Common myeloid progenitor, CD34-positive (primary cell): ENCODE measurements around the gene ZNF883.
A peak's percentile ranks its signal among the peaks of the same experiment; 100 is the strongest.

ENCODE experiments used
- CTCF ChIA-PET: fragments of 350-600 bp; sonication (Branson Sonifier 250); formaldehyde crosslinking; loops from one replicate; lab custom pipeline; 2021; ENCODE audit warnings: antibody characterized with exemption; lab: Charles Lee
- POLR2A ChIA-PET: fragments of 350-600 bp; sonication (Branson Sonifier 250); formaldehyde crosslinking; loops from one replicate; lab custom pipeline; 2021; ENCODE audit warnings: antibody characterized with exemption; lab: Charles Lee
- DNase-seq, 3 donors: peaks; one replicate each; pipeline versions ENCODE4 v3.0.0 to v3.0.0-alpha.2; 2013
- H3K27ac ChIP-seq, 2 experiments: 1 replicate in 1 of 2; 2 replicates in 1 of 2; pipeline ENCODE4 v1.7.0; 2013; ENCODE audit warnings: inconsistent platforms in 2 of 2, low read length in 2 of 2, mild to moderate bottlenecking in 2 of 2, low read depth in 1 of 2, moderate library complexity in 1 of 2; ENCODE audit not compliant: severe bottlenecking in 2 of 2, insufficient read depth in 1 of 2, poor library complexity in 1 of 2
- H3K27me3 ChIP-seq, 5 experiments: replicated peaks in 2 of 5; 1 replicate in 3 of 5; 2 replicates in 2 of 5; pipeline versions ENCODE4 v1.6.1 to v1.7.0; 2013; ENCODE audit warnings: low read length in 4 of 5, mild to moderate bottlenecking in 2 of 5, moderate library complexity in 2 of 5, inconsistent platforms in 1 of 5; ENCODE audit not compliant: insufficient read depth in 5 of 5, control insufficient read depth in 4 of 5
- H3K36me3 ChIP-seq, 4 experiments: 1 replicate in 2 of 4; 2 replicates in 2 of 4; pipeline versions ENCODE4 v1.6.1 to v1.7.0; 2013; ENCODE audit warnings: low read length in 3 of 4, control low read depth in 1 of 4, mild to moderate bottlenecking in 1 of 4; ENCODE audit not compliant: control insufficient read depth in 4 of 4, insufficient read depth in 4 of 4
- H3K4me1 ChIP-seq, 4 experiments: 1 replicate in 3 of 4; 2 replicates in 1 of 4; pipeline versions ENCODE4 v1.6.1 to v1.7.1; 2013; ENCODE audit warnings: low read length in 3 of 4, mild to moderate bottlenecking in 3 of 4, control low read depth in 1 of 4, inconsistent platforms in 1 of 4, moderate library complexity in 1 of 4; ENCODE audit not compliant: control insufficient read depth in 4 of 4, insufficient read depth in 4 of 4; ENCODE audit errors: control extremely low read depth in 1 of 4
- H3K4me3 ChIP-seq, 7 experiments: 1 replicate in 4 of 7; 2 replicates in 3 of 7; pipeline versions ENCODE4 v1.5.1 to v1.7.0; 2013; ENCODE audit warnings: mild to moderate bottlenecking in 7 of 7, low read length in 6 of 7, moderate library complexity in 6 of 7, inconsistent platforms in 2 of 7, low read depth in 2 of 7, control low read depth in 1 of 7; ENCODE audit not compliant: insufficient read depth in 4 of 7, control insufficient read depth in 1 of 7; ENCODE audit errors: extremely low read depth in 1 of 7
- H3K9me3 ChIP-seq, 5 experiments: 1 replicate in 4 of 5; 2 replicates in 1 of 5; pipeline versions ENCODE4 v1.6.1 to v1.7.1; 2013; ENCODE audit warnings: low read length in 4 of 5, mild to moderate bottlenecking in 2 of 5, inconsistent platforms in 1 of 5, low read depth in 1 of 5, moderate library complexity in 1 of 5; ENCODE audit not compliant: control insufficient read depth in 4 of 5, insufficient read depth in 2 of 5; ENCODE audit errors: control extremely low read depth in 1 of 5
- WGBS: methylation state at CpG from one replicate; pipeline ENCODE4 v1.1.5; 2013; ENCODE audit not compliant: insufficient coverage; 5-methylcytosine and 5-hydroxymethylcytosine counted together

ZNF883 gene

GRCh38 chr9:112969730-112970129 lies 42.3 kb downstream of the ZNF883 start:
- CTCF ChIA-PET = interaction anchor here (0.9 kb wide), 1 partner anchor 1804 kb away, joined by 5 read pairs; no protein-coding TSS in a partner anchor

GRCh38 chr9:112955550-112955949 lies 56.4 kb downstream of the ZNF883 start:
- H3K9me3 ChIP-seq = peaks cover 0 to 13% (median 1%) of the 10 kb centered on the region in 5 experiments
- CTCF ChIA-PET = no interaction called here
- no peak overlapping the region for H3K4me3 ChIP-seq
- POLR2A ChIA-PET = no interaction called here
- 100% methylated on average over 1 of the region's 1 CpG for WGBS
- no peaks in the 10 kb centered on the region for H3K4me1 ChIP-seq
- H3K36me3 ChIP-seq = no peaks in the 10 kb centered on the region
- H3K27me3 ChIP-seq = peaks cover 0 to 13% (median 4%) of the 10 kb centered on the region in 5 experiments
- no peak for DNase-seq
- H3K27ac ChIP-seq = no peak overlapping the region

More at GRCh38 chr9:112969730-112970129, 42.3 kb downstream of the ZNF883 start:
- WGBS = 0% methylated on average over 2 of the region's 4 CpGs
- Histone ChIP-seq H3K27me3 (peaks cover 0 to 2% (median 0%) of the 10 kb centered on the region in 5 experiments), H3K4me1 (peaks cover 0 to 4% (median under 1%) of the 10 kb centered on the region in 4 experiments), H3K27ac (no peak overlapping the region), H3K4me3 (no peak overlapping the region), H3K9me3 (peaks cover 2 to 3% (median 3%) of the 10 kb centered on the region in 5 experiments), H3K36me3 (no peaks in the 10 kb centered on the region)
- DNase-seq = peak in 2 of 3 donors; percentile 28 to 59
- POLR2A ChIA-PET = no interaction called here

- POLR2A ChIA-PET = no interaction called here
- CTCF ChIA-PET = interaction anchor here (1.1 kb wide), 1 partner anchor 10 kb away, joined by 3 read pairs; no protein-coding TSS in a partner anchor
Measured at GRCh38 chr9:112945620-112946208, 66.3 kb downstream of the ZNF883 start.

GRCh38 chr9:112939418-112939817 lies 72.6 kb downstream of the ZNF883 start:
- POLR2A ChIA-PET = no interaction called here
- CTCF ChIA-PET = interaction anchor here (1.7 kb wide), 1 partner anchor 16 kb away, joined by 5 read pairs; no protein-coding TSS in a partner anchor
- no peaks in the 10 kb centered on the region for H3K36me3 ChIP-seq
- no peak for DNase-seq
- peaks cover 0 to 5% (median 2%) of the 10 kb centered on the region in 5 experiments for H3K9me3 ChIP-seq
- no peaks in the 10 kb centered on the region for H3K27me3 ChIP-seq
- H3K4me1 ChIP-seq = peaks cover 0 to 4% (median 1%) of the 10 kb centered on the region in 4 experiments
- no peak overlapping the region for H3K27ac ChIP-seq
- H3K4me3 ChIP-seq = no peak overlapping the region

More at GRCh38 chr9:112945620-112946208, 66.3 kb downstream of the ZNF883 start:
- Histone ChIP-seq H3K36me3 (no peaks in the 10 kb centered on the region), H3K9me3 (peaks cover 1 to 34% (median 17%) of the 10 kb centered on the region in 5 experiments), H3K4me3 (no peak overlapping the region), H3K27me3 (peaks cover 0 to 6% (median 0%) of the 10 kb centered on the region in 5 experiments), H3K27ac (no peak overlapping the region), H3K4me1 (no peaks in the 10 kb centered on the region)
- WGBS = 33% methylated on average over 19 of the region's 25 CpGs
- DNase-seq = no peak

DNA sequence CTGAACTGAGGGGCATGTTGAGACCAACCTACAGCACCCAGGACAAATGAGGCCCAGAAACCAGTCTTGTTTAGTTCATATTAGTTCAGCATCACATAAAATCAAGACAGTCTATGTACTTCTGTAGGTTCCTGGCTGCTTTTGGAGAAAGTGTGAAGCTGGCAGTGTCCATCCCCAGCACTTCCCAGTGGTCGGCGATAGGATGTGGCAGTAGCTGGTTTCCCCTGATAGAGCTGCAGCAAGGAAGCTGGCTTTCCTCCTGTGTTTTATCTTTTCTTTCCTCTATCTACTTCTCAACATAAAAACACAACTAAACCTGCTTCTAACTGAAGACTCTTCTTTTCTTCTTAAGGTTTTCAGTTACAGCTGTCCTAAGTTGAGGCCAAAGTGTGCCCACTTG lies 78.3 kb downstream of the ZNF883 start:
- Histone ChIP-seq H3K36me3 (no peaks in the 10 kb centered on the region), H3K27ac (no peak overlapping the region), H3K27me3 (no peaks in the 10 kb centered on the region), H3K4me1 (peaks cover 0 to 19% (median 11%) of the 10 kb centered on the region in 4 experiments), H3K9me3 (peaks cover 0 to 4% (median 0%) of the 10 kb centered on the region in 5 experiments), H3K4me3 (peak overlapping the region in 2 of 7 experiments; percentile 0 to 29)
- DNase-seq = peak in 2 of 3 donors; percentile 67 to 83
- POLR2A ChIA-PET = no interaction called here
- 0% methylated on average over 2 of the region's 2 CpGs for WGBS
- CTCF ChIA-PET = interaction anchor here (1.5 to 1.7 kb wide), 3 partner anchors 10 to 178 kb away, joined by 3 to 10 read pairs (median 4); no protein-coding TSS in a partner anchor

- Histone ChIP-seq H3K27ac (no peak overlapping the region), H3K36me3 (no peaks in the 10 kb centered on the region), H3K4me3 (no peak overlapping the region), H3K27me3 (peaks cover 0 to 4% (median 0%) of the 10 kb centered on the region in 5 experiments), H3K4me1 (no peaks in the 10 kb centered on the region), H3K9me3 (no peaks in the 10 kb centered on the region)
- CTCF ChIA-PET = interaction anchor here (0.8 to 2.7 kb wide), 4 partner anchors 10 to 187 kb away, joined by 3 to 7 read pairs (median 4); no protein-coding TSS in a partner anchor
- POLR2A ChIA-PET = no interaction called here
- DNase-seq = peak; percentile 50 to 58 (median 56)
- WGBS = 43% methylated on average over 8 of the region's 8 CpGs
Measured at GRCh38 chr9:112925058-112925641, 86.8 kb downstream of the ZNF883 start.

- Histone ChIP-seq H3K4me3 (no peak overlapping the region), H3K36me3 (no peaks in the 10 kb centered on the region), H3K9me3 (no peaks in the 10 kb centered on the region), H3K27me3 (peaks cover 0 to 4% (median 0%) of the 10 kb centered on the region in 5 experiments), H3K4me1 (no peaks in the 10 kb centered on the region), H3K27ac (no peak overlapping the region)
- POLR2A ChIA-PET = no interaction called here
- CTCF ChIA-PET = interaction anchor here (0.8 to 2.9 kb wide), 7 partner anchors 9 to 209 kb away, joined by 3 to 17 read pairs (median 5); no protein-coding TSS in a partner anchor
- DNase-seq = peak; percentile 61 to 80 (median 78)
- WGBS = 12% methylated on average over 2 of the region's 3 CpGs
Measured at GRCh38 chr9:112921549-112921948, 90.4 kb downstream of the ZNF883 start.
